ENCODE measurements around the gene HOXA4. TPM values are rescaled to one million over a fixed set of nuclear protein-coding genes. Genes with fewer than 3 reads are reported as not detected.
A peak's percentile ranks its signal among the peaks of the same experiment; 100 is the strongest.

The HOXA4 gene
- total RNA-seq, 1 experiment from 2014 or later = 2.3 TPM

- Histone ChIP-seq H3K9ac (ENCODE audit: low read length) (no peak overlapping the region), H4K20me1 (ENCODE audit: low read length) (no peaks in the 10 kb centered on the region), H3K4me1 (ENCODE audit: insufficient read depth, low read length) (peaks cover 48% of the 10 kb centered on the region), H3K4me2 (ENCODE audit: low read length) (peak overlapping the region; percentile 58), H3K79me2 (ENCODE audit: low read length) (no peaks in the 10 kb centered on the region), H3K9me2 (replicated peaks; ENCODE audit: low read length) (no peaks in the 10 kb centered on the region), H3K27ac (ENCODE audit: low read length) (peak overlapping the region; percentile 64), H3K36me3 (ENCODE audit: low read depth, low read length) (no peaks in the 10 kb centered on the region), H2AFZ (ENCODE audit: low read length) (no peak overlapping the region), H3F3A (ENCODE audit: low read length, unreplicated experiment) (no peaks in the 10 kb centered on the region), H3K27me3 (ENCODE audit: low read length) (no peaks in the 10 kb centered on the region), H3K9me3 (ENCODE audit: low read length) (no peaks in the 10 kb centered on the region), H3K4me3 (ENCODE audit: low read length) (no peak overlapping the region)
- TF ChIP-seq EZH2 (IDR thresholded peaks at IDR 0.05; ENCODE audit: low read length, unreplicated experiment) = no peak
- no peak for TF ChIP-seq CTCF (conservative IDR thresholded peaks at IDR 0.05; ENCODE audit: low read depth, low read length)
- no peak for TF ChIP-seq EZH2phosphoT487 (IDR thresholded peaks at IDR 0.05; ENCODE audit: borderline replicate concordance, low read length)
- ATAC-seq = peak; percentile 63
- POLR2A ChIA-PET (ENCODE audit: unreplicated experiment) = interaction anchor here (0.6 kb wide), 1 partner anchor 552 kb away, joined by 4 read pairs; no protein-coding TSS in a partner anchor
- intact Hi-C loops (cut with micrococcal nuclease) = no loop called here
- CTCF ChIA-PET = no interaction called here
- DNase-seq = peak; percentile 70
- BruUV-seq (replicated peaks) = no TSS peak
These were observed 51.8 kb downstream of the HOXA4 start for GRCh38 chr7:27078616-27079233.

Small RNA genes lying within 50 kb of the gene (microRNA-seq; reads per million reads assigned to microRNA genes)
- 8,614 reads per million, percentile 95 among the genes with 10 or more reads in this experiment for gene MIR196B (ENCODE audit: unreplicated experiment)

Other genes with a start within 250 kb of the HOXA4 start
- 1.4 and 2.0 TPM in 2 replicates for gene HOXA1, start 34.8 kb downstream of the HOXA4 start, total RNA-seq (2014; rRNA removed)
- 0.07 and 1.8 TPM in 2 replicates for gene HOXA2, start 28.1 kb downstream of the HOXA4 start, total RNA-seq (2014; rRNA removed)
- gene HOXA5, start 12.9 kb upstream of the HOXA4 start, total RNA-seq (2014; rRNA removed) = 7.0 and 7.5 TPM in 2 replicates
- gene HOXA6, start 17.0 kb upstream of the HOXA4 start, total RNA-seq (2014; rRNA removed) = 6.9 and 8.3 TPM in 2 replicates
- gene HOXA3, start 21.8 kb upstream of the HOXA4 start, total RNA-seq (2014; rRNA removed) = 4.5 and 13.8 TPM in 2 replicates
- 2.6 and 2.8 TPM in 2 replicates for gene HOXA7, start 25.9 kb upstream of the HOXA4 start, total RNA-seq (2014; rRNA removed)
- gene HOXA9, start 34.8 kb upstream of the HOXA4 start, total RNA-seq (2014; rRNA removed) = 69.0 and 85.3 TPM in 2 replicates
- 36.0 and 46.1 TPM in 2 replicates for gene HOXA10, start 43.6 kb upstream of the HOXA4 start, total RNA-seq (2014; rRNA removed)
- gene HOXA11, start 54.5 kb upstream of the HOXA4 start, total RNA-seq (2014; rRNA removed) = 26.6 and 31.4 TPM in 2 replicates
- 12.1 and 14.9 TPM in 2 replicates for gene HOXA13, start 69.3 kb upstream of the HOXA4 start, total RNA-seq (2014; rRNA removed)
- gene EVX1, start 112.0 kb upstream of the HOXA4 start, total RNA-seq (2014; rRNA removed) = 0.33 and 0.35 TPM in 2 replicates